GM11168 (cell line): ENCODE results near the gene IGSF22.

ENCODE experiments used
- in situ Hi-C: fragments of 300-500 bp; cut with MboI; formaldehyde crosslinking; loops from one replicate; pipeline ENCODE4 v1.12.0; 2022; ENCODE audit warnings: low sequenced_read_pairs; ENCODE audit not compliant: unreplicated experiment

The IGSF22 gene

DNA sequence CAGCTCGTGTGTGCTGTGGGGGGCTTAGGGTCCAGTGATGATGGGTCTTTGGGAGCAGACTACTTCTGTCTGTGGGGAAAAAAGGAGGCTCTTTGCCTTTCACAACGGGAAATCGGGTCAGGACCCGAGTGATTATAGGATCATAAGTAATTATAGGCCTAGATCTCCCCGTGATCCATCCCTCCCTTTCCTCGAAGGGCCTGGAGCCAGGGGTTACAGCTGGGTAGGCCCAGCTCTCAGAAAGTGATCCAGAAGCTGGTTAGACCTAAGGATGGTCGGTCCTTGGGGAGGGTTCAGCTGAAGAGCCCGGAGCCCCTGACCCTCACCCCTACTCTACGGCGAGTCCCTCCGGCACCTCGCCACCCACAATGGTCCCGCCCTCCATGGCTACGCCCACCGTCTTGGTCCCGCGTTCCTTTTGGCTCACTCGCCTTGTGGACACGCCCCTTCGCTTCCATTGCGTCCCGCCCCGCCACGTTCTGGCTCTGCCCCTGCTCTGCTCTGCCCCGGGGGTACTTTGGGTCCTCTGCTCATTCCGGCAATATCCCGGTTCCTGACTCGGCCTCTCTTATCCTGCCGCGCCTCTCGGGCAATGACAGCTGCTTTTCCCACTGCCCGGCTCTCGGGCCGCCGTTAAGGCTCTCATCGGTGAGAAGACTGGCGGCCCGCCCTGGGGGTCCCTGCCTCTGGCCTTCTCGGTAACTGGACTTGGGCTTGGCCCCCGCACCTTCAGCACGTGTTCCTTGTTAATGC, 5.0 kb downstream of the IGSF22 start:
- in situ Hi-C loops: no loop called here

- in situ Hi-C loops: no loop called here
These were observed 5.7 kb downstream of the IGSF22 start for GRCh38 chr11:18720091-18720807.

GRCh38 chr11:18715476-18715875, 10.5 kb downstream of the IGSF22 start:
- in situ Hi-C loops: no loop called here

GRCh38 chr11:18714443-18714780, 11.6 kb downstream of the IGSF22 start:
- in situ Hi-C loops: no loop called here

DNA sequence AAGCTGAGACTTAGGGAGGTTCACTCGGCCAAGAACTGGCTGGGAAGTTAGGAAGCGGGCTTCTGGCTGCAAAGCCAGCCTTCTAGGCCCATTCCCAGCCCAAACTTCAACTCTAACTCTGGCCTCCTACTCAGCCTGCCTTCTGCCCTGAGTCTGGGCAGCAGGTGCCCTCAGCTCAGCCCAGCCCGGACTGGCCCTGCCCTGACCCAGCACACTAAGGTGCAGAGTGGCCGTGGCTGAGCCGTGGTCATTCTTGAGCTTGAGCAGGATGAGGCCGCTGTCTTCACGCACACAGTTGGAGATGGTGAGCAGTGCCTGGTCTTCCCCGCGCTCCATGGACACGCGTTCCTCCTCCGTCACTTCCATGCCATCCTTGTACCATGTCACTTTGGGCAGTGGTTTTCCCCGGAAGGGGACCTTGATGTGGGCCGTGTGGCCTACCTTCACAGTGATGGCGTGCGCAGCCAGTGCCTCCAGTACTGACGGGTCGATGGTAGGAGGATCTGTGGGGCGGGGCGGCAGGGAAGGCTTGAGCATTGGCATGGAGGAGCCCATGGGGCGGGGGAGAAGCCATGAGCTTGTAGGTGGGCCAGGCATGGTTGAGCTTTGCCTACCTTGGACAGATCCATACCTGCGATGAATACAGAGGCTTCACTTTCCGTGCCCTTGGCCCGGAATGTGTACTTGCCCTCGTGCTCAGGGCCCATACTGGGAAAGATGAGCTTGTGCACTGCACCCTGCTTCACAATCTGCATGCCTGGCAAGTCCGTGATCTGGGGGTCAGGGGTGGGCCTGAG, 12.1 kb downstream of the IGSF22 start:
- in situ Hi-C loops: no loop called here

GRCh38 chr11:18710545-18710944, 15.4 kb downstream of the IGSF22 start:
- in situ Hi-C loops: no loop called here

DNA sequence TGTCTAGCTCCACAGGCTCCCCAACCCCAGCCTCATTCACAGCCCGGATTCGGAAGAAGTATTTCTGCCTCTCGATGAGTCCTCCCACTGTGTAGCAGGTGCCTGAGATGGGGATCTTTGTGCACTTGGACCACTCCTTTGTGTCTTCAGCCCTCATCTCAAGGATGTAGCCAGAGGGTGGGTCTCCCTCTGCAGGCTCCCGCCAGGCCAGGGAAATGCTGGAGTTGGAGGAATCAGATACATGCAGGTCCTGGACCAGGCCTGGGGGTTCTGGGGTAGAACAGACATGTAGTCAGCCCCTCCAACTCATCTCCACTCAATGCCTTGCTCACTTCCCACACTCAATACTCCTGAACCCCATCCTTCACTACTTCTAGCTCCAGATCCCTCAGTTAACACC, 16.6 kb downstream of the IGSF22 start:
- in situ Hi-C loops: no loop called here

GRCh38 chr11:18707811-18708340, 18.1 kb downstream of the IGSF22 start:
- in situ Hi-C loops: no loop called here

- in situ Hi-C loops: no loop called here
These were observed 19.4 kb downstream of the IGSF22 start for GRCh38 chr11:18706330-18707243.

GRCh38 chr11:18705651-18706281, 20.2 kb downstream of the IGSF22 start:
- in situ Hi-C loops: no loop called here

DNA sequence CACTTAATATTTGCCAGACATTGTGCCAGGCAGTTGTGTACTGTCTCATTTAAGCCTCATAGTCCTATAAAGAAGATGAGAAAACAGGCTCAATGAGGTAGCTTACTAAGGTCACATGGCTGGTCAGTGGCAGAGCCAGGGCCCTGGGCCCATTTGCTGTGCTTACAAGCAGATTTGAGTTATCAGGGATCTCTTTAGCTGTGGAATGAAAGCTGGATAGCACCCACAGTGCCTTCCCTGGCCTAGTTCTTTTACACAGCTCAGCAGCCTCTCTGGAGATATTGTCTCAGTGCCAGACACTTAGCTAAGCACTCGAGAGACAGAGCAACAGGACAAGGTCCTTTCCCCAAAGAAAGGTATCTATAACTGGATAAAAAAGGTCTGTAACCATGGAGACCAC, 21.3 kb downstream of the IGSF22 start:
- in situ Hi-C loops: no loop called here

DNA sequence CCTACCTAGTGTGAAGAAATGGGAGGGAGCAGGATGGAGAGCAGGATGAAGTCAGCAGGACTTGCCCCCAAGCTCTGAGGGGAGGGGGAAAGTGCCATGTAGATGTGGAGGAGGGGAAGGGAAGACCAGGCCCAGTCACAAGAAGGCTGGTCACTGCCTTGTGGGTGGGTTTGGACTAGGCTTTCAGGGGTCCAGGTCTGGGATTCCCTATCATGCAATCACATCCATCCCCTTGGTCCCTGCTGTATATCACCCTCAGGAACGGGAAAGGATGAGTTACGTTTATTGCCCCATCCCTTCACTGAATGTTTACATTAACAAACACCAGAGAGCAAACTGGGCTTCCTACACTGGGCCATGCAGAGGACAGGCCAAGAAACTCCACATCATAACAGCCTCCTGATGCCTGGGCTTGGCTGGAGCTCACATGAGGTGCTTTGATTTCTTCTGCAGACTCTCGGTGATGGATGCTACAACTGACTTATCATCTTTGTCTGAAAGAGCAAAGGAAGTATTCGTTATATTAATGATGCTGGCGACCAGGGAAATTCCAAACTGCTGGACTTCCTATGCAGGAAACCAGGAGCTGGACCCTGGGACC, 21.8 kb downstream of the IGSF22 start:
- in situ Hi-C loops: no loop called here

GRCh38 chr11:18703001-18703763, 22.8 kb downstream of the IGSF22 start:
- in situ Hi-C loops: no loop called here

DNA sequence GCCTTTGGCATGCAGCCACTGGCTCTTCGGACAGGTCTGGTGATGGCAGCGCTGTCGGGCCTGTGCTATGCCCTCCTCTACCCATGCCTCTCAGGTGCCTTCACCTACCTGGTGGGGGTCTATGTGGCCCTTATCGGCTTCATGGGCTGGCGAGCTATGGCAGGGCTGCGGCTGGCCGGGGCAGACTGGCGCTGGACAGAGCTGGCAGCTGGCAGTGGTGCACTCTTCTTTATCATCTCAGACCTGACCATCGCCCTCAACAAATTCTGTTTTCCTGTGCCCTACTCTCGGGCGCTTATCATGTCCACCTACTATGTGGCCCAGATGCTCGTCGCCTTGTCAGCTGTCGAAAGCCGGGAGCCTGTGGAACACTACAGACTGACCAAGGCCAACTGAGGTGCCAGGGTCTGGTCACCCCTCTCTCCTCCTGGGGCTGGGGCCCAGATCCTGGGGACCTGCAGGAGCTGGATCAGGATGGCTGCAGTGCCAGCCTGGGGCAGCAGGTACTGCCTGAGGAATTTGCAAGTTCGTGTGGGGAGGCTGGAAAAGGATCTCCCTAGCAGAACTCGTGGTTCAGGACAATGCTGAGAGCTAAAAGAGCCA, 24.3 kb downstream of the IGSF22 start:
- in situ Hi-C loops: no loop called here

GRCh38 chr11:18700872-18701271, 25.1 kb downstream of the IGSF22 start:
- in situ Hi-C loops: no loop called here

GRCh38 chr11:18700375-18700774, 25.6 kb downstream of the IGSF22 start:
- in situ Hi-C loops: no loop called here

DNA sequence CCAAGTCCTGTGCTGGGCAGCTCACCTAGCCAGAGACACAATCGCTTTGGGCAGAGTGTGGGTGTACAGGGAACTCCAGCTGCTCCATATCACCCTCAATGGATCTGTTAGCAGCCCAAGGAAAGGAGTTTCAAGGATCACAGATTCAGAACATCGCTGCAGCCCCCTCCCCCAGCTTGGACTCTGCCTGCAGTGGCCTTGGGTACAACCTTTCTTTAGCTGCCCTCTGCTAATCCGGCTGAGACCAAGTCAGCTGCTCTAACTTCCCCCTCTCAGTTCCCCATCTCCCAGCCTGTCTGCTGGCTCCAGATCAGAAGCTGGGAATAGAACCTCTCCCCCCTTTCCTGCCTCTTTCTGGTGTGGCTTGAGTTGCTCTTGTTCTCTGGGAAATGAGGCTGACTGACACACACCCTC, 26.1 kb downstream of the IGSF22 start:
- in situ Hi-C loops: no loop called here

GRCh38 chr11:18699269-18699596, 26.8 kb downstream of the IGSF22 start:
- in situ Hi-C loops: no loop called here
